ENCODE data around the gene MAD1L1. TPM values are rescaled to one million over a fixed set of nuclear protein-coding genes. Genes with fewer than 3 reads are reported as not detected.
A peak's percentile ranks its signal among the peaks of the same experiment; 100 is the strongest.

The MAD1L1 gene
- total RNA-seq, 6 experiments from 2014 or later = 15.1 to 37.4 (median 20.5) TPM

GRCh38 chr7:2042650-2043049 lies 190.1 kb downstream of the MAD1L1 start:
- 100% methylated on average over 1 of the region's 15 CpGs for WGBS (ENCODE audit: insufficient coverage, low coverage, low lambda C conversion rate, missing lambda C conversion rate)

GRCh38 chr7:2041496-2042367 lies 191.0 kb downstream of the MAD1L1 start:
- Histone ChIP-seq H3K27me3 (no peaks in the 10 kb centered on the region), H3K9me3 (no peaks in the 10 kb centered on the region), H3K4me3 (no peak overlapping the region), H3K36me3 (no peaks in the 10 kb centered on the region), H3K4me1 (no peaks in the 10 kb centered on the region), H3K27ac (no peak overlapping the region)
- DNase-seq = peak in 1 of 3 donors; percentile 35
- 90% methylated on average over 24 of the region's 26 CpGs for WGBS (ENCODE audit: insufficient coverage, low coverage, low lambda C conversion rate, missing lambda C conversion rate)
- ATAC-seq = no peak
- TF ChIP-seq CTCF (IDR thresholded peaks at IDR 0.05) (no peak), POLR2A (IDR thresholded peaks at IDR 0.05) (no peak)
- intact Hi-C loops (cut with DNase I) = no loop called here

More at GRCh38 chr7:2042650-2043049, 190.1 kb downstream of the MAD1L1 start:
- Histone ChIP-seq H3K36me3 (no peaks in the 10 kb centered on the region), H3K9me3 (no peaks in the 10 kb centered on the region), H3K27me3 (no peaks in the 10 kb centered on the region), H3K4me1 (no peaks in the 10 kb centered on the region), H3K27ac (no peak overlapping the region), H3K4me3 (no peak overlapping the region)
- ATAC-seq = no peak
- TF ChIP-seq POLR2A (IDR thresholded peaks at IDR 0.05) (no peak), CTCF (IDR thresholded peaks at IDR 0.05) (no peak)
- intact Hi-C loops (cut with DNase I) = no loop called here
- peak in 2 of 3 donors; percentile 16 to 23 for DNase-seq

- no peak overlapping the region for H3K27ac ChIP-seq
- H3K27me3 ChIP-seq = no peaks in the 10 kb centered on the region
- H3K36me3 ChIP-seq = no peaks in the 10 kb centered on the region
- no peak for ATAC-seq
- H3K4me1 ChIP-seq = no peaks in the 10 kb centered on the region
- TF ChIP-seq CTCF (IDR thresholded peaks at IDR 0.05) (no peak), POLR2A (IDR thresholded peaks at IDR 0.05) (no peak)
- intact Hi-C loops (cut with DNase I) = no loop called here
- no peak for DNase-seq
- H3K4me3 ChIP-seq = no peak overlapping the region
- H3K9me3 ChIP-seq = no peaks in the 10 kb centered on the region
- WGBS (ENCODE audit: insufficient coverage, low coverage, low lambda C conversion rate, missing lambda C conversion rate) = 55% methylated on average over 2 of the region's 6 CpGs
Observed at GRCh38 chr7:2040893-2041270, 191.9 kb downstream of the MAD1L1 start.

- no peak overlapping the region for H3K4me3 ChIP-seq
- peak in 1 of 3 donors; percentile 27 for DNase-seq
- no peaks in the 10 kb centered on the region for H3K36me3 ChIP-seq
- TF ChIP-seq POLR2A (IDR thresholded peaks at IDR 0.05) = no peak
- TF ChIP-seq CTCF (IDR thresholded peaks at IDR 0.05) = no peak
- no peaks in the 10 kb centered on the region for H3K9me3 ChIP-seq
- WGBS (ENCODE audit: insufficient coverage, low coverage, low lambda C conversion rate, missing lambda C conversion rate) = 95% methylated on average over 12 of the region's 22 CpGs
- no peak overlapping the region for H3K27ac ChIP-seq
- ATAC-seq = no peak
- H3K4me1 ChIP-seq = no peaks in the 10 kb centered on the region
- intact Hi-C loops (cut with DNase I) = no loop called here
- no peaks in the 10 kb centered on the region for H3K27me3 ChIP-seq
Observed at GRCh38 chr7:2040201-2040892, 192.4 kb downstream of the MAD1L1 start.
